ENCODE data around the gene ELP1.

GRCh38 chr9:108865037-108865436, 68.9 kb downstream of the ELP1 start:
- TF ChIP-seq CREB1 (IDR thresholded peaks at IDR 0.05; ENCODE audit: low read depth) (no peak), EGR1 (IDR thresholded peaks at IDR 0.05) (no peak), YY1 (IDR thresholded peaks at IDR 0.05; ENCODE audit: low read depth) (no peak), CEBPB (IDR thresholded peaks at IDR 0.05) (no peak), EP300 (IDR thresholded peaks at IDR 0.05; ENCODE audit: borderline replicate concordance) (no peak), TAF1 (IDR thresholded peaks at IDR 0.05; ENCODE audit: low read depth) (no peak), RAD21 (IDR thresholded peaks at IDR 0.05; ENCODE audit: low read depth) (no peak), REST (IDR thresholded peaks at IDR 0.05; ENCODE audit: low read depth) (no peak), FOXM1 (IDR thresholded peaks at IDR 0.05; ENCODE audit: borderline replicate concordance, low read depth) (no peak), MAX (IDR thresholded peaks at IDR 0.05) (no peak), USF1 (IDR thresholded peaks at IDR 0.05) (no peak), TEAD4 (IDR thresholded peaks at IDR 0.05) (no peak), ZBTB7A (IDR thresholded peaks at IDR 0.05; ENCODE audit: low read depth) (no peak)
